ENCODE data around the gene C15orf40.
"Not testable (repeated sequence)": the region's sequence is repeated elsewhere in the genome, so short reads cannot be mapped to it uniquely, and the experiment has no call there.

The C15orf40 gene

DNA sequence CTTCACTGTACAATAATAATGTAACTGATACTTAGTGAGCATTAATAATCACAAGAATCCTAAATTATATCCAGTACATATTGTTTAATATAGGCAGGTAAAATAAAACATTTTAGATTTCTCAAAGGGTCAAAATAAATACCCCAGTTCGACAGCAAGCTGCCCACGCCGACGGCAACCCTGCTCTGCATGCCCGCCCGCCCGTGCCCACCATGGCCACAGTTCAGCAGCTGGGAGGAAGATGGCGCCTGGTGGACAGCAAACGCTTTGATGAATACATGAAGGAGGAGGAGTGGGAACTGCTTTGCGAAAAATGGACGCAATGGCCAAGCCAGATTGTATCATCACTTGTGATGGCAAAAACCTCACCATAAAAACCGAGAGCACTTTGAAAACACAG, 32.7 kb upstream of the C15orf40 start:
- no peak overlapping the region for H3K4me3 ChIP-seq (ENCODE audit: low read depth, low read length)
- DNase-seq: no peak
- H3K36me3 ChIP-seq: peaks cover 64% of the 10 kb centered on the region
- H3K27me3 ChIP-seq: no peaks in the 10 kb centered on the region
- H3K4me1 ChIP-seq: no peaks in the 10 kb centered on the region
- TF ChIP-seq, protein P1, sequence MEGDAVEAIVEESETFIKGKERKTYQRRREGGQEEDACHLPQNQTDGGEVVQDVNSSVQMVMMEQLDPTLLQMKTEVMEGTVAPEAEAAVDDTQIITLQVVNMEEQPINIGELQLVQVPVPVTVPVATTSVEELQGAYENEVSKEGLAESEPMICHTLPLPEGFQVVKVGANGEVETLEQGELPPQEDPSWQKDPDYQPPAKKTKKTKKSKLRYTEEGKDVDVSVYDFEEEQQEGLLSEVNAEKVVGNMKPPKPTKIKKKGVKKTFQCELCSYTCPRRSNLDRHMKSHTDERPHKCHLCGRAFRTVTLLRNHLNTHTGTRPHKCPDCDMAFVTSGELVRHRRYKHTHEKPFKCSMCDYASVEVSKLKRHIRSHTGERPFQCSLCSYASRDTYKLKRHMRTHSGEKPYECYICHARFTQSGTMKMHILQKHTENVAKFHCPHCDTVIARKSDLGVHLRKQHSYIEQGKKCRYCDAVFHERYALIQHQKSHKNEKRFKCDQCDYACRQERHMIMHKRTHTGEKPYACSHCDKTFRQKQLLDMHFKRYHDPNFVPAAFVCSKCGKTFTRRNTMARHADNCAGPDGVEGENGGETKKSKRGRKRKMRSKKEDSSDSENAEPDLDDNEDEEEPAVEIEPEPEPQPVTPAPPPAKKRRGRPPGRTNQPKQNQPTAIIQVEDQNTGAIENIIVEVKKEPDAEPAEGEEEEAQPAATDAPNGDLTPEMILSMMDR (IDR thresholded peaks at IDR 0.05; ENCODE audit: low read depth, low read length): no peak
- no peaks in the 10 kb centered on the region for H3K9me3 ChIP-seq

DNA sequence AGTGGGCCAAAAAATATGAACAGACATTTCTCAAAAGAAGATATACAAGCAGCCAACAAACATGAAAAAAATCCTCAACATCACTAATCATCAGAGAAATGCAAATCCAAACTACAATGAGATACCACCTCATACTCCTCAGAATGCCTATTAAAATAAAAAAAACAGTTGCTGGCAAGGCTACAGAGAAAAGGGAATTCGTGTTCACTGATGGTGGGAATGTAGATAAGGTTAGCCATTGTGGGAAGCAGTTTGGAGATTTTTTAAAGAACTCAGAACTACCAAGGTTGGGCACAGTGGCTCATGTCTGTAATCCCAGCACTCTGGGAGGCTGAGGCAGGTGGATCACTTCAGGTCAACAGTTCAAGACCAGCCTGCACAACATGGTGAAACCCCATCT, 27.8 kb upstream of the C15orf40 start:
- no peak for DNase-seq
- Histone ChIP-seq H3K4me1 (no peaks in the 10 kb centered on the region), H3K4me3 (ENCODE audit: low read depth, low read length) (no peak overlapping the region), H3K9me3 (no peaks in the 10 kb centered on the region), H3K36me3 (peaks cover 48% of the 10 kb centered on the region), H3K27me3 (no peaks in the 10 kb centered on the region)
- TF ChIP-seq, protein P1 (IDR thresholded peaks at IDR 0.05; ENCODE audit: low read depth, low read length): no peak

DNA sequence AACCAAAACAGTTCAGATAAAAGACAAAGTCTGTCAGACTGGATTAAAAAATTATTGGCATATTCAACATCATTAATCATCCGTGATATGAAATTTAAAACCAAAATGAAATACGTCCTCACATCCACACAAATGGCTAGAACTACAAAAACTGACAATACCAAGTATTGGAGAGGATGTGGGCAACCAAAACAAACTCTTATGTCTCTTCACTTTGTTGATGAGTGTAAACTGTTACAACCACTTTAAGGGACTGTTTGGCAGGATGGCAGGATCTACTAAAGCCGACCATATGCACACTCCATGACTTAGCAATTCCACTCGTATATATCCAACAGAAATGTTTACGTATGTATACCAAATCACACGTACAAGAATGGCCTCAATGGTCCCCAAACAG, 24.8 kb upstream of the C15orf40 start:
- Histone ChIP-seq H3K4me1 (no peaks in the 10 kb centered on the region), H3K9me3 (no peaks in the 10 kb centered on the region), H3K36me3 (peaks cover 45% of the 10 kb centered on the region), H3K27me3 (no peaks in the 10 kb centered on the region), H3K4me3 (ENCODE audit: low read depth, low read length) (no peak overlapping the region)
- no peak for DNase-seq
- TF ChIP-seq, protein P1 (IDR thresholded peaks at IDR 0.05; ENCODE audit: low read depth, low read length): no peak

DNA sequence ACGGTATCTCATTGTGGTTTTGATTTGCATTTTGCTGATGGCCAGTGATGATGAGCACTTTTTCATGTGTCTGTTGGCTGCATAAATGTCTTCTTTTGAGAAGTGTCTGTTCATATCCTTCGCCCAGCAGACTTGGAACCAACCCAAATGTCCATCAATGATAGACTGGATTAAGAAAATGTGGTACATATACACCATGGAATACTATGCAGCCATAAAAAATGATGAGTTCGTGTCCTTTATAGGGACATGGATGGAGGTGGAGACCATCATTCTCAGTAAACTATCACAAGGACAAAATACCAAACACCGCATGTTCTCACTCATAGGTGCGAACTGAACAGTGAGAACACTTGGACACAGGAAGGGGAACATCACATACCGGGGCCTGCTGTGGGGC, 19.8 kb upstream of the C15orf40 start:
- H3K4me1 ChIP-seq; DNase-seq; H3K4me3 ChIP-seq (ENCODE audit: low read depth, low read length); H3K9me3 ChIP-seq; H3K27me3 ChIP-seq: not testable (repeated sequence)
- H3K36me3 ChIP-seq: peaks cover 46% of the 10 kb centered on the region

DNA sequence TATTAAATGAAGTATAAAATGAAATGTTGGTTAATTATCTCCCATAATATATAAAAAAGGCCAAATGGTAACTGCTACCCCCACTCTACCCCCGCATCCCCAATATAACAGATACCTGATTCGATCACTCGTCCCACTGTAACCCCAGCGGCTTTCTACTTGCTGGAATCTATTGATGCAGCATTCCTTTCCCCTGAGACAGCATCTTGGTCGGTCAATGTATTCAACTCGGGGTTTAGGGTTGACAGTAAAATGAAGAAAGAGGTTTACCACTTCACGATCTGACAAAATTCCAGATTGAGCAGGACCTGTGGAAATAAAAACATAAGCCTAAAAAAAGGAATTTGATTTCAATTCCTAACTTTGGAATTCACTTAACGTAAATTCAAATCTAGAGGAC, 18.6 kb upstream of the C15orf40 start:
- Histone ChIP-seq H3K4me3 (ENCODE audit: low read depth, low read length) (no peak overlapping the region), H3K36me3 (peaks cover 49% of the 10 kb centered on the region), H3K27me3 (no peaks in the 10 kb centered on the region), H3K4me1 (no peaks in the 10 kb centered on the region), H3K9me3 (no peaks in the 10 kb centered on the region)
- no peak for DNase-seq
- TF ChIP-seq, protein P1 (IDR thresholded peaks at IDR 0.05; ENCODE audit: low read depth, low read length): no peak

DNA sequence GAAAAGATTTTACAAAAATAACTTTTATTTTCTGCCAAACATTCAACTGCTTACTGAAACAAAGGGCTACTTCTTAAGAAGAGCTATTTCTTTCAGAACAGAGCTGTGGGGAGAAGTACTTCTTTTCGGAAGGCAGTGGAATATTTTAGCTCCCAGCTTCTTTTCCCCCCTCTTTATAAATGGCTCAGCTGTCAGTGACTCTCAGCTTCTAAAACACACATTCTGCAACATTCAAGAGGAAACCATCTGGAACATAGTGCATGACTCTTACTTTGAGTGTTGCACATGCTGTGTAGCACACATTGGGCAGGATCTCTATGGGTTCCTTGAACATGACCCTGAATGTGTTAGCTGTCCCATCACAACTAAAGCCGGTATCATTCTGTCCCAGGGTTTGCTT, 7.0 kb upstream of the C15orf40 start:
- no peaks in the 10 kb centered on the region for H3K27me3 ChIP-seq
- H3K4me1 ChIP-seq: no peaks in the 10 kb centered on the region
- TF ChIP-seq, protein P1 (IDR thresholded peaks at IDR 0.05; ENCODE audit: low read depth, low read length): no peak
- H3K9me3 ChIP-seq: no peaks in the 10 kb centered on the region
- peaks cover 42% of the 10 kb centered on the region for H3K36me3 ChIP-seq
- no peak for DNase-seq
- no peak overlapping the region for H3K4me3 ChIP-seq (ENCODE audit: low read depth, low read length)

DNA sequence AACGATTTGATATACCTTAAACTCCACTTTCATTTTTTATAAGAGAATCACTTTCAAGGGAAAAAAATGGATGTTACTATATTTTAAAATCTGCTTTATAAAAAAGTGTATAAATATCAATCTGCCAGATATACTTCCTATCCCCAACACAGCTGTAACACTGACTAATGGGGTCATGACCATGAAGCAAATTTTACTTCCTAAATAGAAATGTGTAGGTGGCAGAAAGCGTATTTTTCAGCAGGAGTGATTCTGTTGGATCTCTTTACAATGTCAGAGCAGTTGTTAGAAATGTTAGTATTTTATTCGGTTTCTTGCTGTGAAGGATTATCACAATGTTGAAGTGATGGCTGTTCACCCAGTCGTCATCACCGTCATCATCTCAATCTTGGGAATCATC, 5.5 kb upstream of the C15orf40 start:
- Histone ChIP-seq H3K36me3 (peaks cover 42% of the 10 kb centered on the region), H3K4me3 (ENCODE audit: low read depth, low read length) (no peak overlapping the region), H3K27me3 (no peaks in the 10 kb centered on the region), H3K4me1 (peaks cover 2% of the 10 kb centered on the region; the same call in 1 of the 2 replicates), H3K9me3 (no peaks in the 10 kb centered on the region)
- TF ChIP-seq, protein P1 (IDR thresholded peaks at IDR 0.05; ENCODE audit: low read depth, low read length): no peak
- DNase-seq: no peak
